ENCODE measurements around the gene UGT1A10.
A peak's percentile ranks its signal among the peaks of the same experiment; 100 is the strongest.
"Not testable (repeated sequence)": the region's sequence is repeated elsewhere in the genome, so short reads cannot be mapped to it uniquely, and the experiment has no call there.

UGT1A10 gene

GRCh38 chr2:233699424-233700027, 63.3 kb downstream of the UGT1A10 start:
- Histone ChIP-seq H3K27ac (ENCODE audit: insufficient read depth in 1 of 2, low read depth in 1 of 2, low read length in 2 of 2, poor library complexity in 1 of 2, severe bottlenecking in 2 of 2) (peak overlapping the region in 1 of 2 experiments; percentile 6), H3K4me3 (ENCODE audit: control insufficient read depth in 1 of 7, extremely low read depth in 1 of 7, insufficient read depth in 4 of 7, low read depth in 2 of 7, low read length in 6 of 7) (no peak overlapping the region), H3K27me3 (replicated peaks in 2 of 5; ENCODE audit: control insufficient read depth in 4 of 5, insufficient read depth in 5 of 5, low read length in 4 of 5) (no peaks in the 10 kb centered on the region), H3K9me3 (ENCODE audit: control extremely low read depth in 1 of 5, control insufficient read depth in 4 of 5, insufficient read depth in 2 of 5, low read depth in 1 of 5, low read length in 4 of 5) (no peaks in the 10 kb centered on the region), H3K36me3 (ENCODE audit: control insufficient read depth in 4 of 4, insufficient read depth in 4 of 4, low read length in 3 of 4) (no peaks in the 10 kb centered on the region), H3K4me1 (ENCODE audit: control extremely low read depth in 1 of 4, control insufficient read depth in 4 of 4, insufficient read depth in 4 of 4, low read length in 3 of 4) (peaks cover 0 to 17% (median 7%) of the 10 kb centered on the region in 4 experiments)
- ChIA-PET CTCF (interaction anchor here (2.0 kb wide), 1 partner anchor 9 kb away, joined by 6 read pairs; no protein-coding TSS in a partner anchor), POLR2A (no interaction called here)
- 100% methylated on average over 3 of the region's 8 CpGs for WGBS (ENCODE audit: insufficient coverage)
- no peak for DNase-seq

- Histone ChIP-seq H3K27me3 (replicated peaks in 2 of 5; ENCODE audit: control insufficient read depth in 4 of 5, insufficient read depth in 5 of 5, low read length in 4 of 5) (no peaks in the 10 kb centered on the region), H3K4me3 (ENCODE audit: control insufficient read depth in 1 of 7, extremely low read depth in 1 of 7, insufficient read depth in 4 of 7, low read depth in 2 of 7, low read length in 6 of 7) (no peak overlapping the region), H3K4me1 (ENCODE audit: control extremely low read depth in 1 of 4, control insufficient read depth in 4 of 4, insufficient read depth in 4 of 4, low read length in 3 of 4) (peaks cover 0 to 17% (median 7%) of the 10 kb centered on the region in 4 experiments), H3K9me3 (ENCODE audit: control extremely low read depth in 1 of 5, control insufficient read depth in 4 of 5, insufficient read depth in 2 of 5, low read depth in 1 of 5, low read length in 4 of 5) (no peaks in the 10 kb centered on the region), H3K27ac (ENCODE audit: insufficient read depth in 1 of 2, low read depth in 1 of 2, low read length in 2 of 2, poor library complexity in 1 of 2, severe bottlenecking in 2 of 2) (peak overlapping the region in 1 of 2 experiments; percentile 6), H3K36me3 (ENCODE audit: control insufficient read depth in 4 of 4, insufficient read depth in 4 of 4, low read length in 3 of 4) (no peaks in the 10 kb centered on the region)
- WGBS (ENCODE audit: insufficient coverage), result no CpG with 5 or more reads among the region's 1 CpG
- DNase-seq, result peak; percentile 75 to 91 (median 85)
- ChIA-PET POLR2A (no interaction called here), CTCF (interaction anchor here (2.0 kb wide), 1 partner anchor 9 kb away, joined by 6 read pairs; no protein-coding TSS in a partner anchor)
Measured at GRCh38 chr2:233700028-233700635, 63.9 kb downstream of the UGT1A10 start.

GRCh38 chr2:233700842-233701241, 64.6 kb downstream of the UGT1A10 start:
- CTCF ChIA-PET, result interaction anchor here (2.0 kb wide), 1 partner anchor 10 kb away, joined by 6 read pairs; no protein-coding TSS in a partner anchor
- POLR2A ChIA-PET, result not testable (repeated sequence)

DNA sequence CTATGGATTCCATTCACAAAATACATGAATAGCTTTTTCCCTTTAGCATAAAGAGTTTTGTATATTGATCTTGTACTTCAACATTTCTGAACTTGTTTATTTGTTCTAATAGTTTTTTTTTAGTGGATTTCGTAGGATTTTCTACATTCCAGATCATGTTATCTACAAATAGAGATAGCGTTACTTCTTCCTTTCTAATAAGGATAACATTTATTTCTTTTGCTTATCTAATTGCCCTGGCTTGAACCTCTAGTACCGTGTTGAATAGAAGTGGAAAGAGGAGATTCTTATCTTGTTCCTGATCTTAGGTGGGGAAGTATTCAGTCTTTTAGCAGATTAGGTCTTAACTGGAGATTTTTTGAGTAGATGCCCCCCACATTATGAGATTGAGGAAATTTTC, 66.0 kb downstream of the UGT1A10 start:
- Histone ChIP-seq H3K27ac (ENCODE audit: insufficient read depth in 1 of 2, low read depth in 1 of 2, low read length in 2 of 2, poor library complexity in 1 of 2, severe bottlenecking in 2 of 2) (no peak overlapping the region), H3K4me3 (ENCODE audit: control insufficient read depth in 1 of 7, extremely low read depth in 1 of 7, insufficient read depth in 4 of 7, low read depth in 2 of 7, low read length in 6 of 7) (no peak overlapping the region), H3K27me3 (replicated peaks in 2 of 5; ENCODE audit: control insufficient read depth in 4 of 5, insufficient read depth in 5 of 5, low read length in 4 of 5) (no peaks in the 10 kb centered on the region), H3K4me1 (ENCODE audit: control extremely low read depth in 1 of 4, control insufficient read depth in 4 of 4, insufficient read depth in 4 of 4, low read length in 3 of 4) (peaks cover 0 to 17% (median 7%) of the 10 kb centered on the region in 4 experiments), H3K9me3 (ENCODE audit: control extremely low read depth in 1 of 5, control insufficient read depth in 4 of 5, insufficient read depth in 2 of 5, low read depth in 1 of 5, low read length in 4 of 5) (no peaks in the 10 kb centered on the region), H3K36me3 (ENCODE audit: control insufficient read depth in 4 of 4, insufficient read depth in 4 of 4, low read length in 3 of 4) (no peaks in the 10 kb centered on the region)
- ChIA-PET CTCF (no interaction called here), POLR2A (no interaction called here)
- WGBS (ENCODE audit: insufficient coverage), result no CpG with 5 or more reads among the region's 3 CpGs
- no peak for DNase-seq

More at GRCh38 chr2:233700842-233701241, 64.6 kb downstream of the UGT1A10 start:
- H3K9me3 ChIP-seq (ENCODE audit: control extremely low read depth in 1 of 5, control insufficient read depth in 4 of 5, insufficient read depth in 2 of 5, low read depth in 1 of 5, low read length in 4 of 5); H3K4me3 ChIP-seq (ENCODE audit: control insufficient read depth in 1 of 7, extremely low read depth in 1 of 7, insufficient read depth in 4 of 7, low read depth in 2 of 7, low read length in 6 of 7); H3K27ac ChIP-seq (ENCODE audit: insufficient read depth in 1 of 2, low read depth in 1 of 2, low read length in 2 of 2, poor library complexity in 1 of 2, severe bottlenecking in 2 of 2); H3K27me3 ChIP-seq (replicated peaks in 2 of 5; ENCODE audit: control insufficient read depth in 4 of 5, insufficient read depth in 5 of 5, low read length in 4 of 5); H3K36me3 ChIP-seq (ENCODE audit: control insufficient read depth in 4 of 4, insufficient read depth in 4 of 4, low read length in 3 of 4); DNase-seq: not testable (repeated sequence)
- WGBS (ENCODE audit: insufficient coverage), result no CpG with 5 or more reads among the region's 5 CpGs
- peaks cover 0 to 17% (median 7%) of the 10 kb centered on the region in 4 experiments for H3K4me1 ChIP-seq (ENCODE audit: control extremely low read depth in 1 of 4, control insufficient read depth in 4 of 4, insufficient read depth in 4 of 4, low read length in 3 of 4)

- Histone ChIP-seq H3K27ac (ENCODE audit: insufficient read depth in 1 of 2, low read depth in 1 of 2, low read length in 2 of 2, poor library complexity in 1 of 2, severe bottlenecking in 2 of 2) (no peak overlapping the region), H3K36me3 (ENCODE audit: control insufficient read depth in 4 of 4, insufficient read depth in 4 of 4, low read length in 3 of 4) (no peaks in the 10 kb centered on the region), H3K27me3 (replicated peaks in 2 of 5; ENCODE audit: control insufficient read depth in 4 of 5, insufficient read depth in 5 of 5, low read length in 4 of 5) (no peaks in the 10 kb centered on the region), H3K4me3 (ENCODE audit: control insufficient read depth in 1 of 7, extremely low read depth in 1 of 7, insufficient read depth in 4 of 7, low read depth in 2 of 7, low read length in 6 of 7) (no peak overlapping the region), H3K4me1 (ENCODE audit: control extremely low read depth in 1 of 4, control insufficient read depth in 4 of 4, insufficient read depth in 4 of 4, low read length in 3 of 4) (no peaks in the 10 kb centered on the region), H3K9me3 (ENCODE audit: control extremely low read depth in 1 of 5, control insufficient read depth in 4 of 5, insufficient read depth in 2 of 5, low read depth in 1 of 5, low read length in 4 of 5) (no peaks in the 10 kb centered on the region)
- POLR2A ChIA-PET, result interaction anchor here (0.7 kb wide), 1 partner anchor 838 kb away, joined by 3 read pairs; no protein-coding TSS in a partner anchor
- CTCF ChIA-PET, result no interaction called here
- no peak for DNase-seq
- WGBS (ENCODE audit: insufficient coverage), result 67% methylated on average over 3 of the region's 4 CpGs
Measured at GRCh38 chr2:233705911-233706506, 69.8 kb downstream of the UGT1A10 start.

- H3K4me3 ChIP-seq (ENCODE audit: control insufficient read depth in 1 of 7, extremely low read depth in 1 of 7, insufficient read depth in 4 of 7, low read depth in 2 of 7, low read length in 6 of 7), result no peak overlapping the region
- DNase-seq, result no peak
- H3K27me3 ChIP-seq (replicated peaks in 2 of 5; ENCODE audit: control insufficient read depth in 4 of 5, insufficient read depth in 5 of 5, low read length in 4 of 5), result no peaks in the 10 kb centered on the region
- ChIA-PET CTCF (no interaction called here), POLR2A (no interaction called here)
- H3K4me1 ChIP-seq (ENCODE audit: control extremely low read depth in 1 of 4, control insufficient read depth in 4 of 4, insufficient read depth in 4 of 4, low read length in 3 of 4), result no peaks in the 10 kb centered on the region
- H3K36me3 ChIP-seq (ENCODE audit: control insufficient read depth in 4 of 4, insufficient read depth in 4 of 4, low read length in 3 of 4), result no peaks in the 10 kb centered on the region
- no peaks in the 10 kb centered on the region for H3K9me3 ChIP-seq (ENCODE audit: control extremely low read depth in 1 of 5, control insufficient read depth in 4 of 5, insufficient read depth in 2 of 5, low read depth in 1 of 5, low read length in 4 of 5)
- H3K27ac ChIP-seq (ENCODE audit: insufficient read depth in 1 of 2, low read depth in 1 of 2, low read length in 2 of 2, poor library complexity in 1 of 2, severe bottlenecking in 2 of 2), result no peak overlapping the region
- WGBS (ENCODE audit: insufficient coverage), result 100% methylated on average over 1 of the region's 1 CpG
Measured at GRCh38 chr2:233706720-233707119, 70.5 kb downstream of the UGT1A10 start.

All from common myeloid progenitor, CD34-positive (primary cell).